ENCODE results near the gene APOC1.
"Not testable (repeated sequence)": the region's sequence is repeated elsewhere in the genome, so short reads cannot be mapped to it uniquely, and the experiment has no call there.

Gene APOC1

DNA sequence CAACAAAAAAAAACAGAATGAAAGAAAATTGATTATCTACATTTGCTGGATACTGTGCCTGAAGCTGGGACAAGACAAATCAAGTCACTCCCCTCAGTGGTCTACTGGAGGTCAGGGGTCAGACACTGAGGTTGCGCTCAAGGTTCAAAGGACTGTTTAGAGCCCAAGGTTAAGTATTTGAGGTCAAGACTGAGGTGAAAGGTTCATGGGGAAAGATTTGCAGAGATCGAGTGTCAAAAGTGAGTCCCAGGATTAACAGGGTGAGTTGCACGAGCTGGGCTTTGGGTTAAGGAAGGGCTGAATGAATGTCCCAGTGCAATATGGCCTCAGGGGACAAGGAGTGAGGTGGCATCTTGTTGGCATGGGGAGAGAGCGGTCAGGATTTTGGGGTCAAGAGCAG is 26.8 kb upstream of the APOC1 start:
- Histone ChIP-seq H3K27ac (no peak overlapping the region), H3K4me3 (no peak overlapping the region)

GRCh38 chr19:44888335-44888734 is 26.1 kb upstream of the APOC1 start:
- H3K27ac ChIP-seq: peak overlapping the region in 1 of 21 experiments; percentile 1
- H3K4me3 ChIP-seq: not testable (repeated sequence)

DNA sequence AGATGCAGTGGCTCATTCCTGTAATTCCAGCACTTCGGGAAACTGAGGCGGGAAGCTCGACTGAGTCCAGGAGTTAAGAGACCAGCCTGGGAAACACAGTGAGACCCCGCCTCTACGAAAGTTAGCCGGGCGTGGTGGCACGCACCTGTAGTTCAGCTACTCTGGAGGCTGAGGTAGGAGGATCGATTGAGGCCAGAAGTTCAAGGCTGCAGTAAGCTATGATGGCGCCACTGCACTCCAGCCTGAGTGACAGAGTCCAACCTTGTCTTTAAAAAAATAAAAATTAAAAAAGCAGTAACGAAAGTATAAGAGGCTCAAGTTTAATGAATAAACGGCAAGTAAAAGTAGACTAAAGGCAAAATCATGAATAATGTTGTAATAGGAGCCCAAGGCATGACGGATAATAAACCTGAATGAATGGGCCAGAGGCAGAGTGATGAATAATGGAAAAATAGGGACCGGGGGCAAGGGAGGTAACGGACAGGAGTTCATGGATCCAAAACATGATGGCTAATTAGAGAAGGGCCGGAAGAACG is 24.5 kb upstream of the APOC1 start:
- H3K4me3 ChIP-seq: peak overlapping the region; percentile 32 to 90 (median 46)
- H3K27ac ChIP-seq: peak overlapping the region in 18 of 21 experiments; percentile 50 to 97 (median 88)

DNA sequence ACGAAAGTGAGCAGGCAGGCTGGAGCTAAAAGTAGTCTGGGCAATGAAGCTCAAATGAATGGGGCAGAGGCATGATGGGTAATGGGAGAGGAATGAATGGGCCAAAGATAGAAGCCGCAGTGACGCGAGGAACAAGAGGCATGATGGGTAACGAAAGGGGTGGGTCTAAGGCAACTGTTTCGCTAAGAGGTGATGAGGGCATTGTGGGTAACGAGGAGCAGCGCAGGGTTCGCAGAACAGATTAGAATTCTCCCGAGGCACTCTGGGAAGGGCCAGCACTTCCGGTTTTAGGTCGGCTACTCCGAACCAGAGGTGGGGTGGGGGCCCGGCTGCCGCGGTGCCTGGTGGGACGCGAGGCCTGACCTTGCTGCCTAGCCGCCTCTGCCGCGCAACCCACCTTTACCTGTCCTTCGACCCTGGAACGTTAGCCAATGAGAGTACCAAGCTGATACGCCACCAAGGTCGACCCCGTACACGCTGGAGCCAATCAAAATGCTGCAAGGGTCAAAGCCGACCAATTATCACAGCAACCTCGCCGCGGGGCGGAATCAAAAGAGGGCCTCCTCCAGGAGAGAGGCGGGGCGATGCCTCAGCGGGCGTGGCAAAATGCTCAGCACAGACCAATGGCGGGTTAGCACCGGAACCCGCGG is 23.9 kb upstream of the APOC1 start:
- H3K4me3 ChIP-seq: peak overlapping the region; percentile 32 to 90 (median 46)

GRCh38 chr19:44891016-44891882 is 23.2 kb upstream of the APOC1 start, which contains the start of gene TOMM40:
Gene TOMM40 (plus strand): TSS chr19:44891254. CDS start chr19:44891416, 162 bp downstream.
- Histone ChIP-seq H3K4me3 (peak within 1 kb of the TSS; percentile 72 to 97 (median 87)), H3K27ac (peak within 1 kb of the TSS in 20 of 21 experiments; percentile 79 to 97 (median 90))

More for the DNA sequence above, 23.9 kb upstream of the APOC1 start:
- peak overlapping the region in 20 of 21 experiments; percentile 78 to 97 (median 88) for H3K27ac ChIP-seq

DNA sequence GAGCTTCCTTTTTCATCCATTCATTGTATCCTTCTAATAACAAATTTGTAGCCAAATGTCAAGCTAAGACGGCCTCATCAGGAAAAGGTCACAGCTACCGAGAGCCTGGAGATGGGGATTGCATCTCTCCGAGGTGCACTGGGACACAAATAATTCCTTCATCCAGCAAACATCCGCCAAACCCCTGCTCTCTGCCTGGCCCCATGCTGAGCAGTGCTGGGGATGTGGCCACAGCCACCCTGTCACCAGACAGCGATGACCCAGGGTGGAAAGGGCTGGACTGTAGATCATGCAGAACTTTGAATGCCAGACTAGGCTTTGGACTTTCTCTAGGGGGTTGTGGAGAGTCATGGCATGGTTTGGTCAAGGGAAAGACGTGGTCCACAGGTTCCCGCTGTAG is 21.5 kb upstream of the APOC1 start:
- no peak overlapping the region for H3K4me3 ChIP-seq
- no peak overlapping the region for H3K27ac ChIP-seq

GRCh38 chr19:44893332-44894051 is 20.9 kb upstream of the APOC1 start:
- Histone ChIP-seq H3K4me3 (no peak overlapping the region), H3K27ac (no peak overlapping the region)

- H3K4me3 ChIP-seq: no peak overlapping the region
Observed at GRCh38 chr19:44894052-44894400, 20.4 kb upstream of the APOC1 start.

GRCh38 chr19:44894946-44895345 is 19.5 kb upstream of the APOC1 start:
- Histone ChIP-seq H3K27ac (no peak overlapping the region), H3K4me3 (no peak overlapping the region)

More at GRCh38 chr19:44894052-44894400, 20.4 kb upstream of the APOC1 start:
- H3K27ac ChIP-seq: no peak overlapping the region

DNA sequence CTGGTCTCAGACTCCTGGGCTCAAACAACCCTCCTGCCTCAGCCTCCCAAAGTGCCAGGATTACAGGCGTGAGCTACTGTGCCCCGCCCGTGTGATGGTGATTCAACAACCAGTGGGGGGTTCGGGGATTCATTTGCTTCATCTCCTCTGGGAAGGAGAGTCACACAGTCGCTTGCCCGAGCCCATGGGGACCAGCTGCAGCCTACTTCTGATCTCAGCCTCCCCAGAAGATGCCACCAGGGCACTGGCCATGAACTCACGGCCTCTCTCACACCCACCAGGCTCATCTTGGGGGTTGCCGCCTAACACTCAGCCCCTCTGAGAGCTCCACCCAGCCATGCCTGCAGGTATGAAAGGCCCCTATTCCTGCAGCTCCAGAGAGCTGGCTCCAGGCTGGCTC is 16.6 kb upstream of the APOC1 start:
- no peak overlapping the region for H3K27ac ChIP-seq
- H3K4me3 ChIP-seq: no peak overlapping the region

- H3K4me3 ChIP-seq: no peak overlapping the region
- H3K27ac ChIP-seq: no peak overlapping the region
Observed at GRCh38 chr19:44900328-44901244, 13.8 kb upstream of the APOC1 start.

- no peak overlapping the region for H3K4me3 ChIP-seq
- no peak overlapping the region for H3K27ac ChIP-seq
Observed at GRCh38 chr19:44903216-44903601, 11.2 kb upstream of the APOC1 start.

DNA sequence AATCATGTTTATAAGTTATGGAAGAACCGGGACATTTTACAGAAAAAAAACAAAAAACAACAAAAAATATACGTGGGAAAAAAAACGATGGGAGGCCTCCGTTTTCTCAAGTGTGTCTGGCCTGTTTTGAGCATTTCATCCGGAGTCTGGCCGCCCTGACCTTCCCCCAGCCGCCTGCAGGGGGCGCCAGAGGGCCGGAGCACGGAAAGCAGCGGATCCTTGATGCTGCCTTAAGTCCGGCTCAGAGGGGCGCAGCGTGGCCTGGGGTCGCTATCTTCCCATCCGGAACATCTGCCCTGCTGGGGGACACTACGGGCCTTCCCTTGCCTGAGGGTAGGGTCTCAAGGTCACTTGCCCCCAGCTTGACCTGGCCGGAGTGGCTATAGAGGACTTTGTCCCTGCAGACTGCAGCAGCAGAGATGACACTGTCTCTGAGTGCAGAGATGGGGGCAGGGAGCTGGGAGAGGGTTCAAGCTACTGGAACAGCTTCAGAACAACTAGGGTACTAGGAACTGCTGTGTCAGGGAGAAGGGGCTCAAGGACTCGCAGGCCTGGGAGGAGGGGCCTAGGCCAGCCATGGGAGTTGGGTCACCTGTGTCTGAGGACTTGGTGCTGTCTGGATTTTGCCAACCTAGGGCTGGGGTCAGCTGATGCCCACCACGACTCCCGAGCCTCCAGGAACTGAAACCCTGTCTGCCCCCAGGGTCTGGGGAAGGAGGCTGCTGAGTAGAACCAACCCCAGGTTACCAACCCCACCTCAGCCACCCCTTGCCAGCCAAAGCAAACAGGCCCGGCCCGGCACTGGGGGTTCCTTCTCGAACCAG is 10.6 kb upstream of the APOC1 start:
- peak overlapping the region in 1 of 21 experiments; percentile 26 for H3K27ac ChIP-seq

GRCh38 chr19:44904426-44904994 is 9.9 kb upstream of the APOC1 start:
- H3K4me3 ChIP-seq: no peak overlapping the region
- H3K27ac ChIP-seq: peak overlapping the region in 2 of 21 experiments; percentile 26 to 47

More for the DNA sequence above, 10.6 kb upstream of the APOC1 start:
- H3K4me3 ChIP-seq: no peak overlapping the region

DNA sequence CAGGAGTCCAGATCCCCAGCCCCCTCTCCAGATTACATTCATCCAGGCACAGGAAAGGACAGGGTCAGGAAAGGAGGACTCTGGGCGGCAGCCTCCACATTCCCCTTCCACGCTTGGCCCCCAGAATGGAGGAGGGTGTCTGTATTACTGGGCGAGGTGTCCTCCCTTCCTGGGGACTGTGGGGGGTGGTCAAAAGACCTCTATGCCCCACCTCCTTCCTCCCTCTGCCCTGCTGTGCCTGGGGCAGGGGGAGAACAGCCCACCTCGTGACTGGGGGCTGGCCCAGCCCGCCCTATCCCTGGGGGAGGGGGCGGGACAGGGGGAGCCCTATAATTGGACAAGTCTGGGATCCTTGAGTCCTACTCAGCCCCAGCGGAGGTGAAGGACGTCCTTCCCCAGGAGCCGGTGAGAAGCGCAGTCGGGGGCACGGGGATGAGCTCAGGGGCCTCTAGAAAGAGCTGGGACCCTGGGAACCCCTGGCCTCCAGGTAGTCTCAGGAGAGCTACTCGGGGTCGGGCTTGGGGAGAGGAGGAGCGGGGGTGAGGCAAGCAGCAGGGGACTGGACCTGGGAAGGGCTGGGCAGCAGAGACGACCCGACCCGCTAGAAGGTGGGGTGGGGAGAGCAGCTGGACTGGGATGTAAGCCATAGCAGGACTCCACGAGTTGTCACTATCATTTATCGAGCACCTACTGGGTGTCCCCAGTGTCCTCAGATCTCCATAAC is 8.8 kb upstream of the APOC1 start, which contains the start of gene APOE:
APOE (plus strand) TSS at position 360 of the 724 bp plus-strand sequence. CDS start 829 bp downstream, outside the sequence.
- H3K4me3 ChIP-seq: peak within 1 kb of the TSS; percentile 10 to 47 (median 26)

DNA sequence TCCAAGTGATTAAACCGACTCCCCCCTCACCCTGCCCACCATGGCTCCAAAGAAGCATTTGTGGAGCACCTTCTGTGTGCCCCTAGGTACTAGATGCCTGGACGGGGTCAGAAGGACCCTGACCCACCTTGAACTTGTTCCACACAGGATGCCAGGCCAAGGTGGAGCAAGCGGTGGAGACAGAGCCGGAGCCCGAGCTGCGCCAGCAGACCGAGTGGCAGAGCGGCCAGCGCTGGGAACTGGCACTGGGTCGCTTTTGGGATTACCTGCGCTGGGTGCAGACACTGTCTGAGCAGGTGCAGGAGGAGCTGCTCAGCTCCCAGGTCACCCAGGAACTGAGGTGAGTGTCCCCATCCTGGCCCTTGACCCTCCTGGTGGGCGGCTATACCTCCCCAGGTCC is 6.8 kb upstream of the APOC1 start:
- Histone ChIP-seq H3K4me3 (peak overlapping the region in 1 of 7 experiments; percentile 40), H3K27ac (peak overlapping the region in 3 of 21 experiments; percentile 11 to 21 (median 13))

More for the DNA sequence above, 8.8 kb upstream of the APOC1 start, which contains the start of gene APOE:
- peak within 1 kb of the TSS in 17 of 21 experiments; percentile 7 to 87 (median 54) for H3K27ac ChIP-seq
